DMS79 treated with DMSO at 0.1 percent for 48 hours (cell line): ENCODE measurements around the gene NKG7.

Experiments
- DNase-seq: peaks from one replicate; lab custom pipeline; 2025; lab: John Stamatoyannopoulos, UW

Gene NKG7

GRCh38 chr19:51361239-51361638 lies 11.2 kb downstream of the NKG7 start:
- DNase-seq = no peak

GRCh38 chr19:51359294-51359693 lies 13.2 kb downstream of the NKG7 start:
- no peak for DNase-seq

- DNase-seq = no peak
These were observed 14.5 kb downstream of the NKG7 start for GRCh38 chr19:51357952-51358351.

- DNase-seq = no peak
These were observed 16.2 kb downstream of the NKG7 start for GRCh38 chr19:51356159-51356801.

- no peak for DNase-seq
These were observed 17.7 kb downstream of the NKG7 start for GRCh38 chr19:51354742-51355148.

GRCh38 chr19:51354103-51354741 lies 18.2 kb downstream of the NKG7 start:
- DNase-seq = no peak

GRCh38 chr19:51352783-51353360 lies 19.6 kb downstream of the NKG7 start:
- DNase-seq = no peak

- no peak for DNase-seq
These were observed 21.0 kb downstream of the NKG7 start for GRCh38 chr19:51351266-51351990.

- DNase-seq = no peak
These were observed 25.1 kb downstream of the NKG7 start for GRCh38 chr19:51347209-51347928.

- DNase-seq = no peak
These were observed 25.7 kb downstream of the NKG7 start for GRCh38 chr19:51346742-51347141.

- DNase-seq = no peak
These were observed 27.3 kb downstream of the NKG7 start for GRCh38 chr19:51345076-51345620.

- DNase-seq = no peak
These were observed 29.6 kb downstream of the NKG7 start for GRCh38 chr19:51342631-51343569.

GRCh38 chr19:51341976-51342580 lies 30.4 kb downstream of the NKG7 start, which contains the start of gene VSIG10L:
VSIG10L (minus strand) TSS chr19:51342139; CDS start chr19:51342124, 15 bp downstream.
- no peak for DNase-seq

- DNase-seq = no peak
These were observed 31.4 kb downstream of the NKG7 start for GRCh38 chr19:51341066-51341465.

- DNase-seq = peak; percentile 78
These were observed 32.5 kb downstream of the NKG7 start for GRCh38 chr19:51339687-51340656.

GRCh38 chr19:51339313-51339686 lies 33.2 kb downstream of the NKG7 start:
- no peak for DNase-seq

GRCh38 chr19:51338563-51339312 lies 33.7 kb downstream of the NKG7 start:
- peak; percentile 79 for DNase-seq

GRCh38 chr19:51337861-51338562 lies 34.4 kb downstream of the NKG7 start:
- no peak for DNase-seq
